Measurements from ENCODE around the gene PRIM2. TPM values are rescaled to one million over a fixed set of nuclear protein-coding genes. Genes with fewer than 3 reads are reported as not detected.
"Not testable (repeated sequence)": the region's sequence is repeated elsewhere in the genome, so short reads cannot be mapped to it uniquely, and the experiment has no call there.

Gene PRIM2, protein sequence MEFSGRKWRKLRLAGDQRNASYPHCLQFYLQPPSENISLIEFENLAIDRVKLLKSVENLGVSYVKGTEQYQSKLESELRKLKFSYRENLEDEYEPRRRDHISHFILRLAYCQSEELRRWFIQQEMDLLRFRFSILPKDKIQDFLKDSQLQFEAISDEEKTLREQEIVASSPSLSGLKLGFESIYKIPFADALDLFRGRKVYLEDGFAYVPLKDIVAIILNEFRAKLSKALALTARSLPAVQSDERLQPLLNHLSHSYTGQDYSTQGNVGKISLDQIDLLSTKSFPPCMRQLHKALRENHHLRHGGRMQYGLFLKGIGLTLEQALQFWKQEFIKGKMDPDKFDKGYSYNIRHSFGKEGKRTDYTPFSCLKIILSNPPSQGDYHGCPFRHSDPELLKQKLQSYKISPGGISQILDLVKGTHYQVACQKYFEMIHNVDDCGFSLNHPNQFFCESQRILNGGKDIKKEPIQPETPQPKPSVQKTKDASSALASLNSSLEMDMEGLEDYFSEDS
- total RNA-seq = 3.7 TPM
- long read RNA-seq, partial matches to known transcripts = 0 of 1 reads
- long read RNA-seq, other reads (novel, unspliced or antisense) = 0 of 1 reads

DNA sequence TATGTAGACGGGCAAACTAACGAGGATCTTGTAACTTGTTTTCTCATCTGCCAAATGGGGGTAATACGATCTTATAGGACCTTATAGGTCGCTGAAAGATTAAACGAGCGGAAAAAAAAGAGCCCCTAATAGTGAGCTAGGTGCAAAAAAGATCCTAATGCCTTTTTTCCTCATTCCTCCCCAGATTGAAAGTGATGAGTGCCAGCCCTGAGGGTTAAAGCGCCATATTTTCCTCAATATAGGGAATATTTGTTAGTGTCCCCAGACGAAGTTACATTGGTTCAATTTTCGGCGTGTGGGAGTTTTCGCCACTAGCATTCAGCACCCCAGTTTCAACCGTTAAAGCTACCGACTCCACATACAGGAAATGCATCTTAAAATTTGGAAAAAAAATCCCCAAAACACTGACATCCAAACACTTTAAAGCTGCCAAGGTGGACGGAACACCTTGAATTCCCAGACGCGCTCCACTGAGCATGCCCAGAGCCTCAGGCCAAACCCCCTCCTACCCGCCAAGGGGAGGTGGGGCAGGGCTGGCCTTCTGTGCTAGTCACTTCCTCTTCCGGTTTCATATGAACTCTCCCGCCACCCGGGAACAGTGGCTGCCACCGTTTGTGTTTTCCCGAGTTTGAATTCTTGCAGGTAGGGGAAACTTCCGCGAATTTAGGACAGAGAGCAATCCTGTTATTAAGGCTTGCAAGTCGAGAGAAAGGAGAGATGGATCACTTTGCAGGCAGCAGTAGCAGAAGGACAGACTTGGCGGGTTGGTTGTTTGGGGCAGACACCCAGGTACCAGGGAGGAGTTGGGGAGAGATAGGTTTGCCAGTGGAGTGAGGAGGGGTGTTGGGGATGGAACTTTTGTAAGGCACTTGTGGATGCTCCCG, at the start of gene PRIM2:
Gene PRIM2 (plus strand): TSS at position 571 of the 884 bp plus-strand sequence. CDS start 816 bp downstream, outside the sequence.
- intact Hi-C loops (cut with DNase I) = loop anchor here (2.0 to 5.0 kb wide), 4 partner anchors 50 to 363 kb away; partner anchors contain the start of genes BEND6 and KIAA1586
- DNase-seq (ENCODE audit: low spot score) = peak; percentile 94

DNA sequence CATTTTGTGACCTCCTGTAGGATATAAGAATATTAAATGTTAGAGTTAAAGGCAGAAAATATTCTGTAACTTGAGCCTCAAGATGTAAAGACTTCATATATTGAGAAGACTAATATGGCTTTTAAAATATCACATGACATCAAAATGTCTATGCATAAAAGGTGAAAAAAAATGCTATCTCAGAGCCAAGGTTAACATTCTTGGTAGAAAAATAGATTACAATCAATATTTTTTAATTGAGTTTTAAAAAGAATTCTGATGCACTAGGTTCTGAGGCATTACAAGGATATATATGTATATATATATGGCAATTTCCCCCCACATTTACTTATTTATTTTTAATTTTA, 49.2 kb upstream of the PRIM2 start:
- no peak for DNase-seq (ENCODE audit: low spot score)
- intact Hi-C loops (cut with DNase I) = loop anchor here (5.0 kb wide), 1 partner anchor 49 kb away; the partner anchor contains the start of gene PRIM2

DNA sequence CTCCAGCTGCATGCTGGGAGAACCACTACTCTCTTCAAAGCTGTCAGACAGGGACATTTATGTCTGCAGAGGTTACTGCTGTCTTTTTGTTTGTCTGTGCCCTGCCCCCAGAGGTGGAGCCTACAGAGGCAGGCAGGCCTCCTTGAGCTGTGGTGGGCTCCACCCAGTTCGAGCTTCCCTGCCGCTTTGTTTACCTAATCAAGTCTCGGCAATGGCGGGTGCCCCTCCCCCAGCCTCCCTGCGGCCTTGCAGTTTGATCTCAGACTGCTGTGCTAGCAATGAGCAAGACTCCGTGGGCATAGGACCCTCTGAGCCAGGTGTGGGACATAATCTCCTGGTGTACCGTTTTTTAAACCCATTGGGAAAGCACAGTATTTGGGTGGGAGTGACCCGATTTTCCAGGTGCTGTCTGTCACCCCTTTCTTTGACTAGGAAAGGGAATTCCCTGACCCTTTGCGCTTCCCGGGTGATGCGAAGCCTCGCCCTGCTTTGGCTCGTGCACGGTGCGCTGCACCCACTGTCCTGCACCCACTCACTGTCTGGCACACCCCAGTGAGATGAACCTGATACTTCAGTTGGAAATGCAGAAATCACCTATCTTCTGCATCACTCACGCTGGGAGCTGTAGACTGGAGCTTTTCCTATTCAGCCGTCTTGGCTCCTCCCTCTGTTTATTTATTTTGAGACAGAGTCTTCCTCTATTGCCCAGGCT, 43.2 kb upstream of the PRIM2 start:
- intact Hi-C loops (cut with DNase I); DNase-seq (ENCODE audit: low spot score): not testable (repeated sequence)

DNA sequence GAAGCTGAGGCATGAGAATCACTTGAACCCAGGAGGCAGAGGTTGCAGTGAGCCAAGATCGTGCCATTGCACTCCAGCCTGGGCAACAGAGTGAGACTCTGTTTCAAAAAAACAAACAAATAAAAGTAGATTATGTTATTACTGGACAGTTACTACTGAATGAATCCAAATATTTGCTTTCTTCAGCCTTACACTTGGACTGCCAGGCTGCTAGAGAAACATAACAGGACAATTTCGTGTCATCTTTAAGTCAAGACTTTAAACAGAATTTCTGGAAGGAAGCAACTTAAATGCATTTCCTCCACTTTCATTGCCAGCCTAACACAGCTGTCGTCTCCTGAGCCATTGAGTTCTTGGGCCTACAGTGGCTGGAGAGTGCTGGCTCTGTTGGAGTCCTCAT, 42.0 kb upstream of the PRIM2 start:
- intact Hi-C loops (cut with DNase I) = no loop called here
- no peak for DNase-seq (ENCODE audit: low spot score)

DNA sequence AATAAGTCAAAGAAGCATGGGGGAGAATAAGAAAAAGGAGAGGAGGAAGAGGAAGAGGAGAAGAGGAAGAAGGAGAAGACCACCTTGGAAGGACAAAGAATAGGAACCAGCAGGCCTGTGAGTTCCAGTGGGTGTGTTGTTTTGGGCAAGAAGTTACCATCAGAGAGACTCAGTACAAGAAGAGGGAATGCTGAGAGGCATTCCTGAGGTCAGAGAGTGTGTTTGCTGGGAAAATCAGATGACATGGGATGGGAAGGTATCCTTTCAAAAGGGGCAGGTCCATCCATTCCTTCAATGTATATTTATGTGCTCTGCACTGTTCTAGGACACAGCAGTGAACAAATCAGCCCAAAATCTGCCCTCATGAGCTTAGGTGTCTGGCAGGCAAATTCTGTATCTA, 40.5 kb upstream of the PRIM2 start:
- intact Hi-C loops (cut with DNase I) = no loop called here
- no peak for DNase-seq (ENCODE audit: low spot score)

DNA sequence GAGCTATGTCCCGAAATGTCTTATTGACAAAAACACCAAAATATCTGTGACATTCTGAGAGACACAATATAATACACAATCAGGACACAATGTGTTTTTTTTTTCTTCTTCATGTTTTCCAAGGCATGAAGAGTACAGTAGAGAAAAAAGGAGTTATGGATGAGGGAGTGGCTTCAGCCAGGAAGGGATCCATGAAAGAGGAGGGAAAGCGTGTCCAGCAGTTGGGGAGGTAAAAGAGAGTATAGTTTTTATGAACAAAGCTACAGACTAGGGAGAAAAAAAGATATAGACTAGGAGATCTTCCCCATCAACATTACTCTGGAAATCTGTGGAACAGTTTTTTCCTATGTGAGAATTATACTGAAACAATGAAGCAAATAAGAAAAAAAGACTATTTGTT, 38.9 kb upstream of the PRIM2 start:
- intact Hi-C loops (cut with DNase I) = no loop called here
- no peak for DNase-seq (ENCODE audit: low spot score)

DNA sequence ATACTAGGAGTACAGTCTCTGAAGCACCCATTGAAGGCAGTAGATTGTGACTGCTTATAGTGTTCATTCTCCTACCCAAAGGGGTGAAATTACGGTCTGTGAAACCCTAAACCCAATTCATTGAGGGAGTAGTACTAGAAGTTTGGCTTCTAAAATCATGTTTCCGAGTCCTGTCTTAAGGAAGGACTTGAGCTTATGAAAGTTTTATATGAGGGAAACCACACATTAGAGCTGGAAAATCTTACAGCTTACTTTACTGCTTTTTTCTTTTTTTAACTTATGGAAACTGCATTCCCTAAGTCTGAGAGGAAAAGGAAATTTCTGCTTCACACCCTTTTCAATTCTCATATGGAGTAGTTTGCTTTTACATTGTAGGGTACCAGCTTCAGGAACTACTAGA, 38.4 kb upstream of the PRIM2 start:
- no peak for DNase-seq (ENCODE audit: low spot score)

DNA sequence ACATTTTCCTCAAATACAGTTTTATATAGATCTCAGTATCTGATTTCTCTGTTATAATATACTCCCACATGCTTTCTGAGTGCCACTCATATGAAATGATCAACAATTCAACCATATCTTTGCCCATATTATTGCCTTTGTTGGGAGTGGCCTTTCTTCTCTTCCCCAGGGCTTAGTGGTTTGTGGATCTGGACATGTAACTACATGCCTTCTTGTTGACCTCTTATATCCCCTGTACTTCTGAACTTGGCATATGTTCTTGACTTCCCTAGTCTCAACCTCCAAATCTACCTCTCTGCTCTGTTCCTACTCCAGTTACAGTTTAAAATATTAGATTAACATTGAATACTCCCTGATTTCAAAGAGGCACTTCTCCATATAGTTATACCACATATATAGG, 34.3 kb upstream of the PRIM2 start:
- intact Hi-C loops (cut with DNase I) = no loop called here

More for the DNA sequence above, 38.4 kb upstream of the PRIM2 start:
- intact Hi-C loops (cut with DNase I) = no loop called here

DNA sequence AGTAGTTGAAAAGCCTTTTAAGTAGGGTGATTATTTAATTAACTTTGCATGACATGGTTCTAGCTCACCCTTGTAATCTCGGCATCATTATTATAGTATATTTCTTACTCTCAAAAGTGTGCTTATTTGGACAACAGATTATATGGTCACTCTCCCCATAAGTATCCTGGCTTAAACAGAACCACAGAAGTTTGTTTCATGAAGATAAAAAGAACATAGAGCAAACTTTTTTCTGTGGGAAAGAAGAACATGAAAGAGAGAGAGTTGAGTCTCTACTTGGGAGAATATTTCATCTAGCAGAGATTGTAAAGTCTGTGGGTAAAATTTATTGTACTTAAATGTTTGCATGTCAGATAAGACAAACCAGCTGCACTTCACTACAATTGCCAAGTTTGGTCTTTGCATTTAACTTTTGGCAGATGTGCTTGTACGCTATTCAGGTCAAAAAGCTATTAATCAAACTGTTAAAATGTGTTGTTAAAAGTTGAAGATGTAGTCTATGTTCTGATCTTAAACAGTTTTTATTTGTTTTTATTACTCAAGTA, 33.4 kb upstream of the PRIM2 start:
- intact Hi-C loops (cut with DNase I) = no loop called here
- DNase-seq (ENCODE audit: low spot score) = no peak

More for the DNA sequence above, 34.3 kb upstream of the PRIM2 start:
- no peak for DNase-seq (ENCODE audit: low spot score)

DNA sequence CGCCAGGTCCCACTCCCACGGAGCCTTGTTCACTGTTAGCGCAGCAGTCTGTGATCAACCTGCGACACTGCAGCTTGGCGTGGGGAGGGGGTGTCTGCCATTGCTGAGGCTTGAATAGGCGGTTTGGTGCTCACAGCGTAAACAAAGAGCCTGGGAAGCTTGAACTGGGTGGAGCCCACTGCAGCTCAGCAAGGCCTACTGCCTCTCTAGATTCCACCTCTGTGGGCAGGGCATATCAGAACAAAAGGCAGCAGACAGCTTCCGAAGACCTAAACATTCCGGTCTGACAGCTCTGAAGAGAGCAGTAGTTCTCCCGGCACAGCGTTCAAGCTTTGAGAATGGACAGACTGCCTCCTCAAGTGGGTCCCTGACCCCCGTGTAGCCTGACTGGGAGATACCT, 29.3 kb upstream of the PRIM2 start:
- intact Hi-C loops (cut with DNase I); DNase-seq (ENCODE audit: low spot score): not testable (repeated sequence)

DNA sequence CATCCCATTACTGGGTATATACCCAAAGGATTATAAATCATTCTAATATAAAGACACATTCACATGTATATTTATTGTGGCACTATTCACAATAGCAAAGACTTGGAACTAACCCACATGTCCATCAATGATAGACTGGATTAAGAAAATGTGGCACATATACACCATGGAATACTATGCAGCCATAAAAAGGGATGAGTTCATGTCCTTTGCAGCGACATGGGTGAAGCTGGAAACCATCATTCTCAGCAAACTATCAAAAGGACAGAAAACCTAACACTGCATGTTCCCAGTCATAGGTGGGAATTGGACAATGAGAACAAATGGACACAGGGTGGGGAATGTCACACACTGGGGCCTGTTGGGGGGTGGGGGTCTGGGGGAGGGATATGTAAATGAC, 24.0 kb upstream of the PRIM2 start:
- intact Hi-C loops (cut with DNase I); DNase-seq (ENCODE audit: low spot score): not testable (repeated sequence)

DNA sequence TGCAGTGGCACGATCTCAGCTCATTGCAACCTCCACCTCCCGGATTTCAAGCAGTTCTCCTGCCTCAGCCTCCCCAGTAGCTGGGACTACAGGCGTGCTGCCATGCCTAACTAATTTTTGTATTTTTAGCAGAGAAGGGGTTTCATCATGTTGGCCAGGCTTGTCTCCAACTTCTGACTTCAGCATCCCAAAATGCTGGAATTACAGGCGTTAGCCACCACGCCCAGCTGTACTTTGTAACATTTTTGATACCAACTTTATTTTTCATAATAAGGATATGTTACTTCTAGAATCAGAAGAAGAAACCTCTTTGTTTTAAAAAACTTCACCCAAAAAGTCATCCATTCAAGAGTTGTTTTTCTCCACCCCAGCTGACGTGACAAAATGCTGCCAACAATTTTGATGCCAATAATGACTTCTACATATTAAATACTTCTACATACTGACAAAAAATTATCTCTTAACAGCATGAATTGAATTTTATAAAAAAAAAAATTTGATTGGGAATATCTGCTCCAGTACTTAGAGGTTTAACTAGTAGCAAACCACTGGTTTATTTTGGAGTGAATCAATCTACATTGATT, 22.5 kb upstream of the PRIM2 start:
- intact Hi-C loops (cut with DNase I) = no loop called here
- DNase-seq (ENCODE audit: low spot score) = no peak

DNA sequence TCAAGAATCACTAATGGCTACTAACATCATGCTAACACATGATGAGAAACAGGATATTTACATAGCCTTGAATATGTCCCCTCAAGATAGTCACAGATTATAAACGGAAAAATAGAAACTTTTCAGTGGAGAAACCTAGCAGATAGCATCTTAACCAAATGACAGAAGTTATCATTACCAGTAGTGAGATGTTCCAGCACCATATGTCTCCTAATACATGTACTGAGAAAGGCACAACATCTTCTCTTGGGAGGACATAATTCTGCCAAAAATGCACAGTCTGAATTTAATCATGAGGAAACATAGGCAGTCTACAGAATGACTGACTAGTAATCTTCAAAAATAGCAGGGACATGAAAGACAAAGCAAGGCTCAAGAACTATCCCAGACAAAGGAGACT, 19.9 kb upstream of the PRIM2 start:
- intact Hi-C loops (cut with DNase I) = no loop called here

DNA sequence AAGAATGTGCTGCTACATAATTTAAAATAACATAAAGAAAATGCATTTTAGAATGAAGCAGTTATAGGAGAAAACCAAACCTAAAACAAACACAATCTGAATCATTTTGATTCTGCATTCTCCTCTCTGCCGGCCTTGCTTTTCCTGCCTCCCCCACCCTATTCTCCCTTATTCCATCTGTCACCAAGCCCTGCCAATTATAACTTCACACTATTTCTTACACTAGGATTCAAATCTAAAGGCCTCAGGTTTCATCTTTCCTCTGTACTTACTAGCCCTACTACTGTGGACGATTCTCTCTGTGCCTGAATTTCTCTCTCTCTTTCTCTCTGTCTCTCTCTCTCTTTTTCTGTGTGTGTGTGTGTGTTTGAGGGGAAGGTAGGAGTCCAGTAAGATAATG, 18.7 kb upstream of the PRIM2 start:
- intact Hi-C loops (cut with DNase I) = no loop called here
- DNase-seq (ENCODE audit: low spot score) = no peak

More for the DNA sequence above, 19.9 kb upstream of the PRIM2 start:
- DNase-seq (ENCODE audit: low spot score) = no peak

DNA sequence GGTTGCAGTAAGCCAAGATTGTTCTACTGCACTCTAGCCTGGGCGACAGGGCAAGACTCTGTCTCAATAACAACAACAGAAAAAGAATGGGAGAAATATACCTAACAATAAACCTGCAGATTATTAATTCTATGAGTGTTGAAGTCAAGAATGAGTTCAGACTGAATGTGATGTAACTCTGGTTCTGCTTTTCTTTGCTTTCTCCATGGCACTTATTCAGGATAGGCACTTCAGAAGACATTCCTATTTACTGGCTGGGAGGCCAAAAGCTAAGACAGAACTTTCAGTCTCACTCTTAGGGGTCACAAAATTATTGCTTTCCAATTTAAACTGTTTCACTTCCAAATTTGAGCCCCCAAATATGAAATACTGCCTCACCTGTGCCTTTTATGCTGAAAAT, 15.7 kb upstream of the PRIM2 start:
- intact Hi-C loops (cut with DNase I) = no loop called here

DNA sequence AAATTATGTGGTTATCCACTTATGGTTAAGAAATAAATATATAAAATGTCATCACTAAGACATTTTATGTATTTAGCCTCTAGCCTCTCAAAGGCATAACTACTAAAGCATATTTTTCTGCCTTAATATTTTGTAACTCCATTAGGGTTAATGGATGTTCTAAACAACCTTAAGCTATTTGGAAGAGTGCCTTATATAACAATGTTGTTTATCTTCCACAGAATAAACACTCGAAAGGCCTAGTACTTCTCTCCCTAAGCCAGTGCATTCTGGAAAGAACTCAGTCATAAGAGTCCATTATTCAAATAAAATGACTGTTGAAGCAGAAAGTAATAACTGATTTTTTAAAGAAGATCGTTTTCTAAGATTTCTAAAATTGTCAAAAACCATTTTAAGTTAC, 15.0 kb upstream of the PRIM2 start:
- no peak for DNase-seq (ENCODE audit: low spot score)
- intact Hi-C loops (cut with DNase I) = no loop called here

More for the DNA sequence above, 15.7 kb upstream of the PRIM2 start:
- DNase-seq (ENCODE audit: low spot score) = no peak

DNA sequence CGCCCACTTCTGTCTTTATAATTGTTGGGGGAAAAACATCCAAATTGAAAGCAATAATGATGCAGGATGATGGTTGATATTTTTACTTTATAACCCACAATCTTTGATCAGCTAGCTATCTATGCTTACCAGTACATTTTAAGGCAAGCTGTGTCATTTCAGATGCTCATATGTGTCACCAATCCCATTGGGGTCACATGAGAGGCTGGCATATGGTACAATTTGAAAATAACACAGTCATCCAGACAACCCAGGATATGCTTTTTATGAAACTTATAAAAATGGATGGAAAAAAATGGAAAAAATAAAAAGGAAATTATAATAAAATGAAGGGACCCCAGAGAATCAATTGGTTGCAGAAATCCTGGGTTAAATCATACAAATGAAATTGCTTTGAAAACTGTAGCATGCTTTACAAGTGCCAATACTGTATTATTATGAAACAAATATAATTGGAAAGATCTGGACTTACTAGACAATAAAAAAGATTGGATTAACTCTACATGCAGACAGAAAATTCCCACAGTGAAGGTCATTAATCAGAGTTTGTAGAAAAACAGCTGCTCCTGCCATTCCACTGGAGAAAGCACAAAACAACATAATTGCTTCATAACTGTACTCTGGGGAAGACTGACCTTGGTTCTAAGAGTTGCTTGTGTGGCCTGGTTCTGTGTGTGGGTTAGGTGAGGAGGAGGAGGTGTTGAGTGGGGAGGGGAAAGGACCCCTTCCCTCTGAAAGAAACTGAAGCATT, 13.3 kb upstream of the PRIM2 start:
- intact Hi-C loops (cut with DNase I) = no loop called here
- DNase-seq (ENCODE audit: low spot score) = no peak

DNA sequence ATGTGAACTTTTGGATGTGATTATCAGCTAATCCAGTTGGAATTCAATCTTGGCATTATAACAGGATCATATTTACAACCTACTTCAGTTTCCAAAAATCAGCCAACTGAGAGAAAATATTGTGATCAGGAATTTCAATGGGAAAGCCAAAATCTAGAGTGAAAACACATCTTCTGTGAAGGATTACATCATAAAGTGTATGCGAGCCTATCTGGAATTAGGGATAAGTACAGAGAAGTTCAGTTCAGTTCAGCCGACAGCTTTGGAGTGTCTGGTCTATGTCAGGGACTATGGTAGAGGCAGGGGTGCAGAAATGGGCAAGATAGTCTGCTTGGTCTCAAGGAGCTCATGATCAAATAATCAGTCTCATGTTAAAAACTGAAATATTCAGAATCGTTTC, 12.3 kb upstream of the PRIM2 start:
- DNase-seq (ENCODE audit: low spot score) = no peak
- intact Hi-C loops (cut with DNase I) = no loop called here

All from cardiac septum (tissue), 1 donor.